ENCODE measurements around the gene TACC2. TPM values are rescaled to one million over a fixed set of nuclear protein-coding genes. Genes with fewer than 3 reads are reported as not detected.

TACC2 gene
- total and polyA plus RNA-seq, 2 donors (not counting 1 experiment from before 2014, with no cell fraction given): not detected

GRCh38 chr10:122112021-122112616 lies 123.2 kb downstream of the TACC2 start:
- H3K27ac Mint-ChIP-seq: no peak overlapping the region
- no peaks in the 10 kb centered on the region for H3K36me3 ChIP-seq (replicated peaks in 1 of 2; ENCODE audit: control extremely low read depth in 1 of 2, control insufficient read depth in 1 of 2, extremely low read depth in 1 of 2, insufficient read depth in 2 of 2, low read length in 1 of 2)
- H3K27me3 ChIP-seq (replicated peaks in 1 of 4; ENCODE audit: control extremely low read depth in 1 of 4, control insufficient read depth in 3 of 4, insufficient read depth in 4 of 4, low read length in 3 of 4): peaks cover 0 to 31% (median 6%) of the 10 kb centered on the region in 4 experiments
- no peak overlapping the region for H3K27ac ChIP-seq (ENCODE audit: low read length in 2 of 2)
- no peak overlapping the region for H3K4me2 ChIP-seq (replicated peaks; ENCODE audit: low read depth, low read length, poor library complexity, severe bottlenecking)
- H4K20me1 ChIP-seq (ENCODE audit: control insufficient read depth, insufficient read depth, low read length, poor library complexity, severe bottlenecking): no peaks in the 10 kb centered on the region
- 31% methylated on average over 10 of the region's 12 CpGs for WGBS (ENCODE audit: insufficient coverage)
- peaks cover 58% of the 10 kb centered on the region for H3K27me3 Mint-ChIP-seq
- TF ChIP-seq EZH2 (IDR thresholded peaks at IDR 0.05; ENCODE audit: borderline replicate concordance, insufficient read depth, low read depth, low read length, poor library complexity, severe bottlenecking): no peak
- TF ChIP-seq CTCF (IDR thresholded peaks at IDR 0.05): no peak
- H3K9me3 ChIP-seq (ENCODE audit: control extremely low read depth in 1 of 3, control insufficient read depth in 2 of 3, insufficient read depth in 1 of 3, low read length in 2 of 3): no peaks in the 10 kb centered on the region
- intact Hi-C loops (cut with micrococcal nuclease): no loop called here
- no peaks in the 10 kb centered on the region for H3K4me1 Mint-ChIP-seq
- no peak overlapping the region for H3K4me3 Mint-ChIP-seq
- ATAC-seq (ENCODE audit: low read depth) (no peak), DNase-seq (no peak)
- H2AFZ ChIP-seq (ENCODE audit: insufficient read depth, low read depth, low read length, poor library complexity, severe bottlenecking): no peak overlapping the region
- POLR2A ChIA-PET: no interaction called here
- H3K9me3 Mint-ChIP-seq (ENCODE audit: insufficient read depth): no peaks in the 10 kb centered on the region
- H3K79me2 ChIP-seq (ENCODE audit: control insufficient read depth, insufficient read depth, low read length): no peaks in the 10 kb centered on the region
- CTCF ChIA-PET: no interaction called here
- no peak overlapping the region for H3K4me3 ChIP-seq (ENCODE audit: control extremely low read depth in 1 of 5, extremely low read depth in 1 of 5, insufficient read depth in 1 of 5, low read depth in 2 of 5, low read length in 4 of 5)
- no peaks in the 10 kb centered on the region for H3K4me1 ChIP-seq (ENCODE audit: control insufficient read depth in 2 of 2, insufficient read depth in 2 of 2, low read length in 2 of 2)
- H3K9ac ChIP-seq (ENCODE audit: low read length): no peak overlapping the region

- no peak for TF ChIP-seq EZH2 (IDR thresholded peaks at IDR 0.05; ENCODE audit: borderline replicate concordance, insufficient read depth, low read depth, low read length, poor library complexity, severe bottlenecking)
- no peak for TF ChIP-seq CTCF (IDR thresholded peaks at IDR 0.05)
- H3K9me3 Mint-ChIP-seq (ENCODE audit: insufficient read depth): no peaks in the 10 kb centered on the region
- Histone ChIP-seq H3K4me1 (ENCODE audit: control insufficient read depth in 2 of 2, insufficient read depth in 2 of 2, low read length in 2 of 2) (no peaks in the 10 kb centered on the region), H3K27me3 (replicated peaks in 1 of 4; ENCODE audit: control extremely low read depth in 1 of 4, control insufficient read depth in 3 of 4, insufficient read depth in 4 of 4, low read length in 3 of 4) (peaks cover 0 to 31% (median 6%) of the 10 kb centered on the region in 4 experiments), H3K4me2 (replicated peaks; ENCODE audit: low read depth, low read length, poor library complexity, severe bottlenecking) (peak overlapping the region; percentile 15), H4K20me1 (ENCODE audit: control insufficient read depth, insufficient read depth, low read length, poor library complexity, severe bottlenecking) (no peaks in the 10 kb centered on the region), H3K27ac (ENCODE audit: low read length in 2 of 2) (no peak overlapping the region), H3K9ac (ENCODE audit: low read length) (no peak overlapping the region), H3K79me2 (ENCODE audit: control insufficient read depth, insufficient read depth, low read length) (no peaks in the 10 kb centered on the region), H3K4me3 (ENCODE audit: control extremely low read depth in 1 of 5, extremely low read depth in 1 of 5, insufficient read depth in 1 of 5, low read depth in 2 of 5, low read length in 4 of 5) (no peak overlapping the region), H2AFZ (ENCODE audit: insufficient read depth, low read depth, low read length, poor library complexity, severe bottlenecking) (no peak overlapping the region), H3K9me3 (ENCODE audit: control extremely low read depth in 1 of 3, control insufficient read depth in 2 of 3, insufficient read depth in 1 of 3, low read length in 2 of 3) (no peaks in the 10 kb centered on the region), H3K36me3 (replicated peaks in 1 of 2; ENCODE audit: control extremely low read depth in 1 of 2, control insufficient read depth in 1 of 2, extremely low read depth in 1 of 2, insufficient read depth in 2 of 2, low read length in 1 of 2) (no peaks in the 10 kb centered on the region)
- WGBS (ENCODE audit: insufficient coverage): 5% methylated on average over 63 of the region's 63 CpGs
- POLR2A ChIA-PET: no interaction called here
- CTCF ChIA-PET: no interaction called here
- H3K27ac Mint-ChIP-seq: no peak overlapping the region
- intact Hi-C loops (cut with micrococcal nuclease): no loop called here
- peaks cover 58% of the 10 kb centered on the region for H3K27me3 Mint-ChIP-seq
- no peak overlapping the region for H3K4me3 Mint-ChIP-seq
- DNase-seq: no peak
- no peak for ATAC-seq (ENCODE audit: low read depth)
- no peaks in the 10 kb centered on the region for H3K4me1 Mint-ChIP-seq
Measured at GRCh38 chr10:122112625-122113160, 123.7 kb downstream of the TACC2 start.

Data from B cell (primary cell).